K562 (cell line): ENCODE data around the gene VAMP8. TPM values are rescaled to one million over a fixed set of nuclear protein-coding genes. Genes with fewer than 3 reads are reported as not detected.

Experiments used
- CSDE1 ChIP-seq, 2 experiments: fragments of 450-650 bp; IDR thresholded peaks; 2 replicates each; pipeline ENCODE4 v1.6.1; 2016; ENCODE audit warnings: mild to moderate bottlenecking in 1 of 2
- DPF2 ChIP-seq: fragments of 450-650 bp; IDR thresholded peaks from 2 replicates; pipeline ENCODE4 v1.6.1; 2016
- ELF1 ChIP-seq: fragments of 200-800 bp; sonication (Bioruptor generic); IDR thresholded peaks from 2 replicates; pipeline ENCODE4 v1.6.1; 2016; ENCODE audit warnings: missing genetic modification characterization, missing compliant biosample characterization
- EP300 ChIP-seq: IDR thresholded peaks from 2 replicates; pipeline ENCODE4 v1.6.1; 2012; ENCODE audit warnings: low read length, improper control_type of control experiment
- HCFC1 ChIP-seq: IDR thresholded peaks from 2 replicates; pipeline ENCODE4 v1.6.1; 2012; ENCODE audit warnings: low read depth, low read length, improper control_type of control experiment
- ILK ChIP-seq: fragments of 450-650 bp; IDR thresholded peaks from 2 replicates; pipeline ENCODE4 v1.6.1; 2016; ENCODE audit warnings: missing genetic modification characterization, low read depth, mild to moderate bottlenecking, missing compliant biosample characterization, moderate library complexity, borderline replicate concordance
- MECOM ChIP-seq: fragments of 250-450 bp; sonication (Bioruptor Pico); IDR thresholded peaks from 2 replicates; pipeline ENCODE4 v1.8.0; 2022; ENCODE audit warnings: inconsistent platforms
- PURB ChIP-seq: sonication (generic); formaldehyde crosslinking; IDR thresholded peaks from 2 replicates; pipeline ENCODE4 v1.9.0; 2021; ENCODE audit warnings: low read depth, mild to moderate bottlenecking, missing genetic modification reagents
- SAFB ChIP-seq: fragments of 200-400 bp; formaldehyde crosslinking; IDR thresholded peaks from 2 replicates; pipeline ENCODE4 v1.6.1; 2017; ENCODE audit warnings: low read depth, low read length, borderline replicate concordance
- SAP30 ChIP-seq: fragments of 200-600 bp; sonication (generic); IDR thresholded peaks from 2 replicates; pipeline ENCODE4 v1.6.1; 2012; ENCODE audit warnings: borderline replicate concordance, low read depth, mild to moderate bottlenecking, moderate library complexity, low read length, control low read depth, inconsistent platforms; ENCODE audit not compliant: insufficient read depth, poor library complexity, severe bottlenecking
- ZNF121 ChIP-seq: sonication (generic); formaldehyde crosslinking; conservative IDR thresholded peaks from 2 replicates; pipeline ENCODE4 v1.8.0; 2022; ENCODE audit warnings: missing genetic modification reagents
- ZNF274 ChIP-seq: IDR thresholded peaks from 2 replicates; pipeline ENCODE4 v1.6.1; 2011; ENCODE audit warnings: low read depth, mild to moderate bottlenecking, low read length, moderate library complexity, borderline replicate concordance
- ZNF282 ChIP-seq: sonication (generic); formaldehyde crosslinking; IDR thresholded peaks from 2 replicates; pipeline ENCODE4 v1.8.1; 2023; ENCODE audit warnings: missing genetic modification reagents
- ZNF507 ChIP-seq: conservative IDR thresholded peaks from 2 replicates; pipeline ENCODE4 v1.6.1; 2017; ENCODE audit warnings: missing genetic modification characterization, missing compliant biosample characterization
- polyA plus RNA-seq, 8 experiments: library from polyadenylated mRNA; depleted of rRNA in 4 of 8; stranded (reverse) in 5 of 8; unstranded in 3 of 8; fragments of >200 nt; fragmentation: Nextera tagmentation in 2 of 8; fragmentation: Illumina TruSeq in 1 of 8; extraction: Ambion mirVana in 2 of 8; extraction: Trizol in 1 of 8; gene quantifications; 2 replicates each; pipeline versions ENCODE4 v1.2.1 to v1.2.3, GENCODE V29; 2011 to 2014; ENCODE audit warnings: inconsistent platforms in 1 of 8, missing spikeins in 1 of 8
- total RNA-seq, 7 experiments: library from RNA; depleted of rRNA in 6 of 7; stranded (reverse); fragments of >200 nt in 6 of 7; fragmentation: Illumina TruSeq in 2 of 7; extraction: Trizol in 2 of 7; gene quantifications; 2 replicates each; pipeline versions ENCODE4 v1.2.1 to v1.2.3, GENCODE V29; 2011 to 2021; ENCODE audit warnings: low replicate concordance in 1 of 7
- TF ChIP-seq, protein P1 (sequence below): fragments of 200-400 bp; formaldehyde crosslinking; IDR thresholded peaks from 2 replicates; pipeline ENCODE4 v1.6.1; 2017; ENCODE audit warnings: mild to moderate bottlenecking, low read depth, low read length, moderate library complexity
- TF ChIP-seq, protein P2 (sequence below), 2 experiments: fragments of 450-650 bp in 1 of 2; sonication (generic) in 1 of 2; formaldehyde crosslinking in 1 of 2; IDR thresholded peaks; 2 replicates each; pipeline versions ENCODE4 v1.7.1 to v1.9.0; 2016 to 2022; ENCODE audit warnings: inconsistent platforms in 1 of 2, mild to moderate bottlenecking in 1 of 2, missing genetic modification reagents in 1 of 2

VAMP8 gene
- total and polyA plus RNA-seq, 9 of the 15 experiments (the other 6 are each of a cell fraction or from before 2014, with no cell fraction given): 107 to 571 (median 248) TPM

DNA sequence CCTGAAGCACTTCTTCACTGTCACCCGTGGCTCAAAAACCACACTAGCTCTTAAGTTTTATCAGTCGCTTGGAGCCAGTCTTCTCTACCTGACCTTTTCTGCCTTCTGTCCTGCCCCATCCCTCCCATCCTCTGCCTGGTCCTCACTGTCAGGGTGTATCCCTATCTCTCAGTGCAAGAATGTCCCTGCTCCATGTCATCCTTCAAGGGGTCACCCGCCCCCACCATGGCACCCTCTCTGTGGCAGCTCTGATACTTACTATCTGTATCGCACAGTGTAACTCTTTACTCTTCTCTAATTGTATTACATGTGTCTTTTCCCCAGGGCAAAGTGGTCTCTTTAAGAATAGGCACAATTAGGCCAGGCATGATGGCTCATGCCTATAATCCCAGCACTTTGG, 11.3 kb downstream of the VAMP8 start (continued):
- no peak for TF ChIP-seq ZNF274
- no peak for TF ChIP-seq HCFC1
- TF ChIP-seq ELF1 (tag): no peak
- TF ChIP-seq CSDE1 (IDR thresholded peaks at IDR 0.05): no peak
- TF ChIP-seq ZNF282 (CRISPR knock-in tag): no peak
- TF ChIP-seq PURB (CRISPR knock-in tag): no peak
- TF ChIP-seq ZNF121 (CRISPR knock-in tag): 0 out of 2 replicates have a peak, but pooled peaks have one; percentile 16
- TF ChIP-seq ILK: no peak
- TF ChIP-seq, protein P1, sequence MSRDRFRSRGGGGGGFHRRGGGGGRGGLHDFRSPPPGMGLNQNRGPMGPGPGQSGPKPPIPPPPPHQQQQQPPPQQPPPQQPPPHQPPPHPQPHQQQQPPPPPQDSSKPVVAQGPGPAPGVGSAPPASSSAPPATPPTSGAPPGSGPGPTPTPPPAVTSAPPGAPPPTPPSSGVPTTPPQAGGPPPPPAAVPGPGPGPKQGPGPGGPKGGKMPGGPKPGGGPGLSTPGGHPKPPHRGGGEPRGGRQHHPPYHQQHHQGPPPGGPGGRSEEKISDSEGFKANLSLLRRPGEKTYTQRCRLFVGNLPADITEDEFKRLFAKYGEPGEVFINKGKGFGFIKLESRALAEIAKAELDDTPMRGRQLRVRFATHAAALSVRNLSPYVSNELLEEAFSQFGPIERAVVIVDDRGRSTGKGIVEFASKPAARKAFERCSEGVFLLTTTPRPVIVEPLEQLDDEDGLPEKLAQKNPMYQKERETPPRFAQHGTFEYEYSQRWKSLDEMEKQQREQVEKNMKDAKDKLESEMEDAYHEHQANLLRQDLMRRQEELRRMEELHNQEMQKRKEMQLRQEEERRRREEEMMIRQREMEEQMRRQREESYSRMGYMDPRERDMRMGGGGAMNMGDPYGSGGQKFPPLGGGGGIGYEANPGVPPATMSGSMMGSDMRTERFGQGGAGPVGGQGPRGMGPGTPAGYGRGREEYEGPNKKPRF: no peak
- TF ChIP-seq, protein P2, sequence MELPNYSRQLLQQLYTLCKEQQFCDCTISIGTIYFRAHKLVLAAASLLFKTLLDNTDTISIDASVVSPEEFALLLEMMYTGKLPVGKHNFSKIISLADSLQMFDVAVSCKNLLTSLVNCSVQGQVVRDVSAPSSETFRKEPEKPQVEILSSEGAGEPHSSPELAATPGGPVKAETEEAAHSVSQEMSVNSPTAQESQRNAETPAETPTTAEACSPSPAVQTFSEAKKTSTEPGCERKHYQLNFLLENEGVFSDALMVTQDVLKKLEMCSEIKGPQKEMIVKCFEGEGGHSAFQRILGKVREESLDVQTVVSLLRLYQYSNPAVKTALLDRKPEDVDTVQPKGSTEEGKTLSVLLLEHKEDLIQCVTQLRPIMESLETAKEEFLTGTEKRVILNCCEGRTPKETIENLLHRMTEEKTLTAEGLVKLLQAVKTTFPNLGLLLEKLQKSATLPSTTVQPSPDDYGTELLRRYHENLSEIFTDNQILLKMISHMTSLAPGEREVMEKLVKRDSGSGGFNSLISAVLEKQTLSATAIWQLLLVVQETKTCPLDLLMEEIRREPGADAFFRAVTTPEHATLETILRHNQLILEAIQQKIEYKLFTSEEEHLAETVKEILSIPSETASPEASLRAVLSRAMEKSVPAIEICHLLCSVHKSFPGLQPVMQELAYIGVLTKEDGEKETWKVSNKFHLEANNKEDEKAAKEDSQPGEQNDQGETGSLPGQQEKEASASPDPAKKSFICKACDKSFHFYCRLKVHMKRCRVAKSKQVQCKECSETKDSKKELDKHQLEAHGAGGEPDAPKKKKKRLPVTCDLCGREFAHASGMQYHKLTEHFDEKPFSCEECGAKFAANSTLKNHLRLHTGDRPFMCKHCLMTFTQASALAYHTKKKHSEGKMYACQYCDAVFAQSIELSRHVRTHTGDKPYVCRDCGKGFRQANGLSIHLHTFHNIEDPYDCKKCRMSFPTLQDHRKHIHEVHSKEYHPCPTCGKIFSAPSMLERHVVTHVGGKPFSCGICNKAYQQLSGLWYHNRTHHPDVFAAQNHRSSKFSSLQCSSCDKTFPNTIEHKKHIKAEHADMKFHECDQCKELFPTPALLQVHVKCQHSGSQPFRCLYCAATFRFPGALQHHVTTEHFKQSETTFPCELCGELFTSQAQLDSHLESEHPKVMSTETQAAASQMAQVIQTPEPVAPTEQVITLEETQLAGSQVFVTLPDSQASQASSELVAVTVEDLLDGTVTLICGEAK (IDR thresholded peaks at IDR 0.05): no peak
- TF ChIP-seq, protein P2 (CRISPR knock-in tag; IDR thresholded peaks at IDR 0.05): no peak
- TF ChIP-seq SAP30: no peak
- TF ChIP-seq MECOM (CRISPR knock-in tag): no peak
- peak; percentile 26; the same call in 1 of the 2 replicates for TF ChIP-seq DPF2
- TF ChIP-seq EP300: peak; percentile 38; the same call in 1 of the 2 replicates
- no peak for TF ChIP-seq SAFB
- TF ChIP-seq ZNF507 (tag): no peak
